Neuronal stem cell (in vitro differentiated cells): ENCODE results near the gene LPGAT1. TPM values are rescaled to one million over a fixed set of nuclear protein-coding genes. Genes with fewer than 3 reads are reported as not detected.
"Not testable (repeated sequence)": the region's sequence is repeated elsewhere in the genome, so short reads cannot be mapped to it uniquely, and the experiment has no call there.

Experiments used
- DNase-seq: peaks from one replicate; pipeline ENCODE4 v3.0.0-alpha.2; 2013; ENCODE audit warnings: low spot score
- H2AFZ ChIP-seq: one replicate; pipeline ENCODE4 v1.6.1; 2013; ENCODE audit warnings: mild to moderate bottlenecking, low read length, inconsistent platforms
- H2AK5ac ChIP-seq: 2 replicates; pipeline ENCODE4 v1.6.1; 2013; ENCODE audit warnings: low read depth, mild to moderate bottlenecking, inconsistent platforms, low read length, moderate library complexity, mixed read lengths
- H2BK120ac ChIP-seq: 2 replicates; pipeline ENCODE4 v1.6.1; 2013; ENCODE audit warnings: low read depth, mild to moderate bottlenecking, inconsistent platforms, low read length, moderate library complexity, mixed read lengths
- H2BK12ac ChIP-seq: one replicate; pipeline ENCODE4 v1.6.1; 2013; ENCODE audit warnings: low read length, inconsistent platforms
- H2BK15ac ChIP-seq: 2 replicates; pipeline ENCODE4 v1.6.1; 2013; ENCODE audit warnings: mild to moderate bottlenecking, low read length, inconsistent platforms, mixed read lengths
- H2BK5ac ChIP-seq: one replicate; pipeline ENCODE4 v1.6.1; 2013; ENCODE audit warnings: inconsistent platforms, mild to moderate bottlenecking, low read length, moderate library complexity
- H3K14ac ChIP-seq: one replicate; pipeline ENCODE4 v1.6.1; 2013; ENCODE audit warnings: low read length, inconsistent platforms
- H3K18ac ChIP-seq: 2 replicates; pipeline ENCODE4 v1.6.1; 2013; ENCODE audit warnings: low read length, inconsistent platforms
- H3K23ac ChIP-seq: 2 replicates; pipeline ENCODE4 v1.6.1; 2013; ENCODE audit warnings: low read depth, mild to moderate bottlenecking, mixed read lengths, low read length, inconsistent platforms; ENCODE audit not compliant: poor library complexity
- H3K27ac ChIP-seq: replicated peaks from 3 replicates; pipeline ENCODE4 v1.5.1; 2013; ENCODE audit warnings: low read length, inconsistent platforms
- H3K27me3 ChIP-seq, 3 experiments: 2 replicates each; pipeline ENCODE4 v1.6.1; 2013; ENCODE audit warnings: low read length in 3 of 3, mild to moderate bottlenecking in 2 of 3, inconsistent platforms in 1 of 3, low read depth in 1 of 3, mixed read lengths in 1 of 3, moderate library complexity in 1 of 3; ENCODE audit not compliant: control insufficient read depth in 3 of 3, insufficient read depth in 3 of 3
- H3K36me3 ChIP-seq, 2 donors: replicated peaks in 1 of 2; 2 replicates each; pipeline ENCODE4 v1.6.1; 2013; ENCODE audit warnings: low read length in 2 of 2; ENCODE audit not compliant: control insufficient read depth in 2 of 2, insufficient read depth in 2 of 2
- H3K4ac ChIP-seq: 2 replicates; pipeline ENCODE4 v1.6.1; 2013; ENCODE audit warnings: inconsistent platforms, mild to moderate bottlenecking, low read length, moderate library complexity
- H3K4me1 ChIP-seq, 2 donors: 1 replicate in 1 of 2; 2 replicates in 1 of 2; pipeline ENCODE4 v1.6.1; 2013; ENCODE audit warnings: low read length in 2 of 2, low read depth in 1 of 2; ENCODE audit not compliant: control insufficient read depth in 2 of 2, insufficient read depth in 1 of 2
- H3K4me2 ChIP-seq: one replicate; pipeline ENCODE4 v1.6.1; 2013; ENCODE audit warnings: mild to moderate bottlenecking, low read length, inconsistent platforms; ENCODE audit not compliant: insufficient read depth, poor library complexity, severe bottlenecking
- H3K4me3 ChIP-seq, 2 donors: 2 replicates each; pipeline ENCODE4 v1.5.1; 2013; ENCODE audit warnings: low read length in 2 of 2, mild to moderate bottlenecking in 2 of 2, inconsistent platforms in 1 of 2, moderate library complexity in 1 of 2
- H3K79me1 ChIP-seq: one replicate; pipeline ENCODE4 v1.6.1; 2013; ENCODE audit warnings: low read depth, mild to moderate bottlenecking, inconsistent platforms, low read length, moderate library complexity
- H3K9ac ChIP-seq: one replicate; pipeline ENCODE4 v1.6.1; 2013; ENCODE audit warnings: mild to moderate bottlenecking, low read depth, low read length, inconsistent platforms; ENCODE audit not compliant: poor library complexity
- H3K9me3 ChIP-seq, 2 donors: replicated peaks in 1 of 2; 2 replicates each; pipeline versions ENCODE3 to v1.6.1; 2013; ENCODE audit warnings: low read length in 2 of 2, mild to moderate bottlenecking in 2 of 2, inconsistent platforms in 1 of 2, low read depth in 1 of 2, mixed read lengths in 1 of 2, moderate library complexity in 1 of 2; ENCODE audit not compliant: control insufficient read depth in 2 of 2, insufficient read depth in 1 of 2
- H4K8ac ChIP-seq: one replicate; pipeline ENCODE4 v1.6.1; 2013; ENCODE audit warnings: low read depth, mild to moderate bottlenecking, inconsistent platforms, low read length, moderate library complexity
- H4K91ac ChIP-seq: one replicate; pipeline ENCODE4 v1.6.1; 2013; ENCODE audit warnings: low read length, low read depth, mild to moderate bottlenecking, inconsistent platforms; ENCODE audit not compliant: poor library complexity
- WGBS, 2 donors: extraction: QIAGEN DNeasy Blood & Tissue Kit; methylation state at CpG; one replicate each; pipeline ENCODE4 v1.1.7; 2013; ENCODE audit warnings: missing lambda C conversion rate in 2 of 2, mixed read lengths in 1 of 2; ENCODE audit not compliant: insufficient read length in 2 of 2, insufficient replicate concordance in 1 of 2; ENCODE audit errors: extremely low coverage in 2 of 2; 5-methylcytosine and 5-hydroxymethylcytosine counted together
- small RNA-seq: library from polyadenylated mRNA; stranded (forward); fragments of <200 nt; extraction: miRNeasy Mini kit (QIAGEN cat#:217004); gene quantifications from one replicate; pipeline ENCODE3, GENCODE V24; 2013; ENCODE audit not compliant: insufficient read depth

The LPGAT1 gene

DNA sequence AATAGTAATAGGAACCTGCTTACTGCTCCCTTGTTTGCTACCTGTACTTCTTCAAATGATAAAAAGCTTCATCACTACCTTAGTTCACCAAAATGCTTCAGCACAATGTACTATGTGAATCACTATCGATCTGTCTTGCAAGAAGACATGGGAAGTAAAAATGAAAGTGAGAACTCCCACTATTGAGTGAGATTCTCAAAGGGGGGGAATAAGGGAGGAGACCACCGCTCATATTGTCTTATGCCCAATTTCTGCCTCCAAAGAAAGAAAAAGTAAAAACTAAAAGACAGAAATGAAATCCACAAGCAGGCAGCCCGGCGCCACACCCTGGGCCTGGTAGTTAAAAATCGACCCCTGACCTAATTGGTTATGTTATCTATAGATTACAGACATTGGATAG lies 136.7 kb downstream of the LPGAT1 start:
- not testable (repeated sequence) for DNase-seq, H2BK5ac ChIP-seq, H2BK120ac ChIP-seq, H3K18ac ChIP-seq, H3K23ac ChIP-seq, H2AK5ac ChIP-seq, H3K9me3 ChIP-seq, H3K14ac ChIP-seq, H3K4me3 ChIP-seq, H3K4me2 ChIP-seq, H3K79me1 ChIP-seq, H3K4ac ChIP-seq, H2BK15ac ChIP-seq, H4K91ac ChIP-seq, H3K9ac ChIP-seq, H3K27me3 ChIP-seq, H3K4me1 ChIP-seq, H3K27ac ChIP-seq, H2AFZ ChIP-seq, H4K8ac ChIP-seq, H3K36me3 ChIP-seq, H2BK12ac ChIP-seq
- WGBS, 2 donors: no CpG with 5 or more reads among the region's 5 CpGs

Small RNAs within 50 kb of the gene (small RNA-seq; reads per million reads assigned to genes)
- not detected for gene RF00019
- not detected for gene RN7SL344P
